Mucosa of descending colon (tissue), 3 donors: ENCODE results near the gene M6PR. TPM values are rescaled to one million over a fixed set of nuclear protein-coding genes. Genes with fewer than 3 reads are reported as not detected.

Experiments
- ATAC-seq: fragments of 200-7000 bp; cut with Tn5 transposase; one replicate; pipeline ENCODE4 v1.9.1; 2020; ENCODE audit warnings: mild to moderate bottlenecking, moderate library complexity
- DNase-seq, 3 donors: peaks; one replicate each; pipeline ENCODE4 v3.0.0-alpha.2; 2020
- H3K36me3 ChIP-seq: fragments of 200-600 bp; one replicate; pipeline ENCODE4 v1.8.0; 2021; ENCODE audit warnings: low read depth, mild to moderate bottlenecking
- H3K4me1 ChIP-seq: fragments of 200-600 bp; one replicate; pipeline ENCODE4 v1.8.0; 2021; ENCODE audit warnings: low read depth, mild to moderate bottlenecking
- H3K4me3 ChIP-seq: fragments of 200-600 bp; one replicate; pipeline ENCODE4 v1.8.0; 2021; ENCODE audit warnings: mild to moderate bottlenecking
- H3K9me3 ChIP-seq: fragments of 200-600 bp; one replicate; pipeline ENCODE4 v1.8.0; 2021; ENCODE audit warnings: mild to moderate bottlenecking
- CTCF ChIP-seq: fragments of 200-600 bp; IDR thresholded peaks from one replicate; pipeline ENCODE4 v1.8.0; 2022; ENCODE audit warnings: antibody characterized with exemption, mild to moderate bottlenecking
- intact Hi-C, 2 donors: fragments of 100-400 bp; cut with DNase I in 1 of 2; cut with micrococcal nuclease in 1 of 2; formaldehyde crosslinking; loops; one replicate each; pipeline versions ENCODE4 v1.11.0 to v1.11.1; 2022; cut with DNase I, micrococcal nuclease
- total RNA-seq, 3 donors: library from RNA; stranded (reverse); fragmentation: NEBNext Ultra II Directional in 2 of 3; extraction: Animal tissue kit (Norgen Biotek cat#: 25700) in 2 of 3; gene quantifications; one replicate each; pipeline versions ENCODE4 v1.2.1 to v1.2.4, GENCODE V29; 2021 to 2023
- donor health status: DM: no; HTN: no; CAD: no; lungs with moderate emphysema.
- donor health status: DM: no; HTN: no; CAD: no.
- donor health status: DM: no; HTN: yes; CAD: no.

Gene M6PR
- total RNA-seq, 3 donors from 2014 or later: 104 to 126 (median 105) TPM

- Histone ChIP-seq H3K36me3 (no peaks in the 10 kb centered on the region), H3K4me1 (no peaks in the 10 kb centered on the region), H3K4me3 (no peak overlapping the region), H3K9me3 (no peaks in the 10 kb centered on the region)
- TF ChIP-seq CTCF: no peak
- ATAC-seq: no peak
- intact Hi-C loops: loop anchor here in 1 of 2 donors (10.0 kb wide), 1 partner anchor 212 kb away; no protein-coding TSS in a partner anchor
- DNase-seq: no peak
Measured at GRCh38 chr12:8897081-8897480, 52.4 kb downstream of the M6PR start.

- DNase-seq (no peak), ATAC-seq (no peak)
- no peak for TF ChIP-seq CTCF
- H3K4me3 ChIP-seq: no peak overlapping the region
- H3K4me1 ChIP-seq: no peaks in the 10 kb centered on the region
- H3K36me3 ChIP-seq: no peaks in the 10 kb centered on the region
- intact Hi-C loops: loop anchor here in 1 of 2 donors (10.0 kb wide), 1 partner anchor 210 kb away; no protein-coding TSS in a partner anchor
- H3K9me3 ChIP-seq: no peaks in the 10 kb centered on the region
Measured at GRCh38 chr12:8894986-8895385, 54.5 kb downstream of the M6PR start.

GRCh38 chr12:8894378-8894777 lies 55.1 kb downstream of the M6PR start:
- no peak for DNase-seq
- Histone ChIP-seq H3K4me1 (no peaks in the 10 kb centered on the region), H3K36me3 (no peaks in the 10 kb centered on the region), H3K4me3 (no peak overlapping the region), H3K9me3 (no peaks in the 10 kb centered on the region)
- TF ChIP-seq CTCF: no peak
- intact Hi-C loops: loop anchor here in 1 of 2 donors (10.0 kb wide), 1 partner anchor 210 kb away; no protein-coding TSS in a partner anchor
- no peak for ATAC-seq

- no peaks in the 10 kb centered on the region for H3K9me3 ChIP-seq
- no peak overlapping the region for H3K4me3 ChIP-seq
- no peaks in the 10 kb centered on the region for H3K36me3 ChIP-seq
- no peak for TF ChIP-seq CTCF
- no peaks in the 10 kb centered on the region for H3K4me1 ChIP-seq
- intact Hi-C loops: loop anchor here in 1 of 2 donors (10.0 kb wide), 1 partner anchor 207 kb away; no protein-coding TSS in a partner anchor
- ATAC-seq (no peak), DNase-seq (no peak)
Measured at GRCh38 chr12:8891976-8892375, 57.5 kb downstream of the M6PR start.

Other genes with a start within 250 kb of the M6PR start
- gene A2ML1, start 127.0 kb downstream of the M6PR start, total RNA-seq: under 1 TPM in 1 of 3 donors, not detected in 2; 0.46 TPM
- 10 to 100 TPM in 2 of 3 donors, 1 to 10 TPM in 1; 7.5 to 49.3 (median 11.2) TPM for gene PHC1, start 35.1 kb downstream of the M6PR start, total RNA-seq
- 1 to 10 TPM; 1.1 to 4.1 (median 3.0) TPM for gene KLRG1, start 39.9 kb upstream of the M6PR start, total RNA-seq
- gene A2M, start 166.3 kb upstream of the M6PR start, total RNA-seq: 100 to 1,000 TPM in 2 of 3 donors, 10 to 100 TPM in 1; 83.5 to 223 (median 165) TPM